ENCODE data around the gene DIP2C. TPM values are rescaled to one million over a fixed set of nuclear protein-coding genes. Genes with fewer than 3 reads are reported as not detected.
"Not testable (repeated sequence)": the region's sequence is repeated elsewhere in the genome, so short reads cannot be mapped to it uniquely, and the experiment has no call there.

Gene DIP2C
- total RNA-seq, 1 experiment from 2014 or later, result 4.9 TPM

DNA sequence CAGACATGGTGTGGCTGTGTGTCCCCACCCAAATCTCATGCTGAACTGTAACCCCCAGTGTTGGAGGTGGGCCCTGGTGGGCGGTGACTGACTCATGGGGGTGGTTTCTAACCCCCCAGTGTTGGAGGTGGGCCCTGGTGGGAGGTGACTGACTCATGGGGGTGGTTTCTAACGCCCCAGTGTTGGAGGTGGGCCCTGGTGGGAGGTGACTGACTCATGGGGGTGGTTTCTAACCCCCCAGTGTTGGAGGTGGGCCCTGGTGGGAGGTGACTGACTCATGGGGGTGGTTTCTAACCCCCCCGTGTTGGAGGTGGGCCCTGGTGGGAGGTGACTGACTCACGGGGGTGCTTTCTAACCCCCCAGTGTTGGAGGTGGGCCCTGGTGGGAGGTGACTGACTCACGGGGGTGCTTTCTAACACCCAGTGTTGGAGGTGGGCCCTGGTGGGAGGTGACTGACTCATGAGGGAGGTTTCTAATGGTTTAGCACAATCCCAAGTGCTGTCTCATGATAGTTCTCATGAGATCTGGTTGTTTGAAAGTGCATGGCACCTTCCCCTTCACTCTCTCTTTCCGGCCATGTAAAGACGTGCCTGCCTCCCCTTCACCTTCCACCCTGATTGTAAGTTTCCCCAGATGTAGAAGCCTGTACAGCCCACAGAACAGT lies 78.7 kb downstream of the DIP2C start:
- in situ Hi-C loops (cut with HindIII; ENCODE audit: low pct_unique_long_range_greater_than_20kb, low sequenced_read_pairs), result not testable (repeated sequence)
- peak; percentile 52 for DNase-seq (ENCODE audit: low read depth)

DNA sequence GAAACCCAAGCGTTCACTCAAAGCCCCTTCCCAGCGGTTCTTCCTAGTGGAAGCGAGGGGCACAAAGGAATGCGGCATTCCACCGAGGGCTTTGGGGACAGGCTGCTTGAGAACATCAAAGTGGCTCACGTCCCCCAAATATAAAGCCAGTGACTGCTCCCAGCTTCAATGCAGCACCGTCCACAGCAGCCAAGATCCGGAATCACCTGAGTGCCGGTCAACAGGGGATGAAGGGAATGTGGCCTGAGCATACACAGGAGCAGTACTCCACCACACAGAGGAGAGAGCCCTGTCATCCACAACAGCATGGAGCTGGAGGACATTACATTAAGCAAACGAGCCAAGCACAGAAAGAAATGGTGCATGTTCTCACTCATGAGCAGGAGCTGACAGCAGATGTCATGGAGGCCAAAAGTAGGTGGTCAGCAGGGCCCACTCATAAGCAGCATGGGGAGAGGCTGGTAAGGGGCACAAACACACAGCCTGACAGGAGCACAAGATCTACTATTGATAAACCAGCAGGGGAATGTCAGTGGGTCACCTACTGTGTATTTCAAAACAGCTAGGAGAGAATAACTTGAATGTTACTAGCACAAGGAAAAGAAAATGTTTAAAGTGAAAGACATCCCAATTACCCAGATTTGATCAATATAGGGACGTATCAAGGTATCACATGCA lies 79.5 kb downstream of the DIP2C start:
- in situ Hi-C loops (cut with HindIII; ENCODE audit: low pct_unique_long_range_greater_than_20kb, low sequenced_read_pairs), result no loop called here
- peak; percentile 14 for DNase-seq (ENCODE audit: low read depth)

DNA sequence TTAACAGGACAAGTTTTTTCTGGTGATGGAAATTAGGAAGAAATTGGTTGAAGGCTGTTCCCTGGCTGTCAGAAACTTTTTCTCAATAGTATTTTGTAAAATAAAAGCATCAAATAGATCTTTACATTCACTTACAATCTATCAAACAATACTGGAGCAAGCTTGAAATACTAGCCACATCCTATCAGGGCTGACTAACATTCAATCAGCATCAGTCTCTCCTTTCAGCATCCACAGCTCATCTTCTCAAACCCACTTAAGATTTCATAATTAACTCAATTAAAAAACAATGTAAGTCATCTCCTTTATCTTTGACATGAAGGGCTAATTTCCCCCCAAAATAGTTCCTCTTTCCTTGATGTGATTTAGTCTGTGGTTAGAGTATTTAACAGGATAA lies 80.2 kb downstream of the DIP2C start:
- in situ Hi-C loops (cut with HindIII; ENCODE audit: low pct_unique_long_range_greater_than_20kb, low sequenced_read_pairs), result no loop called here
- DNase-seq (ENCODE audit: low read depth), result no peak

DNA sequence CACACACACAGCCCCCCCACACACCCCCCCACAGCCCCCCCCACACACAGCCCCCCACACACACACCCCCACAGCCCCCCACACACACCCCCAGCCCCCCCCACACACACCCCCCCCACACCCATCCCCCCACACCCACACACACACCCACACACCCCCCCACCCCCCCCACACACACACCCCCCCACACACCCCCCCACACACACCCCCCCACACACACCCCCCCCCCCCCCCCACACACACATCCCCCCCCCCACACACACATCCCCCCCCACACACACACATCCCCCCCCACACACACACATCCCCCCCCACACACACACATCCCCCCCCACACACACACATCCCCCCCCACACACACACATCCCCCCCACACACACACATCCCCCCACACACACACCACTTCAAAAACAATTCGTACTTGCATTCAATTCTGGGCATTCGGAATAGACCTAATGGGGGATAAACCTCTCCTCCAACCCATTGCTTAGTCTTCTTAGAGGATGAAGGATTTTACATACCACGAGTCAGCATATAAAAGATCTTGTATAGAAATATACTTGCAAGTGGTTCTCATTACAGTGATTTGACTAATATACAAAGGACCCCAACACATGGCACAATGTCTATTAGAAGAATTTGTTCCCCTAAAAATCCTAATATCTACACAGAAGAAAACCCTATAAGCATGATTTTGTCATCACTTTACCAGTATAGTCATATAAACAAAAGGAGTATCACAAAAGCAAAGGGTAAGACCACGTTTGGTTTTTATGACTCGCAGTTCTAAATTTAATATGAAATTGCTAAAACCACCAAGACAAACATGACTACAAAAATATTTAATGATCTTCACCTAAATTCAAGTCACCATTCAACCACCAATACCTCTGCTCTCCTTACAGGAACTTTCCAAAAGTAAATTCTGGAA lies 80.9 kb downstream of the DIP2C start:
- in situ Hi-C loops (cut with HindIII; ENCODE audit: low pct_unique_long_range_greater_than_20kb, low sequenced_read_pairs), result no loop called here
- DNase-seq (ENCODE audit: low read depth), result peak; percentile 20

DNA sequence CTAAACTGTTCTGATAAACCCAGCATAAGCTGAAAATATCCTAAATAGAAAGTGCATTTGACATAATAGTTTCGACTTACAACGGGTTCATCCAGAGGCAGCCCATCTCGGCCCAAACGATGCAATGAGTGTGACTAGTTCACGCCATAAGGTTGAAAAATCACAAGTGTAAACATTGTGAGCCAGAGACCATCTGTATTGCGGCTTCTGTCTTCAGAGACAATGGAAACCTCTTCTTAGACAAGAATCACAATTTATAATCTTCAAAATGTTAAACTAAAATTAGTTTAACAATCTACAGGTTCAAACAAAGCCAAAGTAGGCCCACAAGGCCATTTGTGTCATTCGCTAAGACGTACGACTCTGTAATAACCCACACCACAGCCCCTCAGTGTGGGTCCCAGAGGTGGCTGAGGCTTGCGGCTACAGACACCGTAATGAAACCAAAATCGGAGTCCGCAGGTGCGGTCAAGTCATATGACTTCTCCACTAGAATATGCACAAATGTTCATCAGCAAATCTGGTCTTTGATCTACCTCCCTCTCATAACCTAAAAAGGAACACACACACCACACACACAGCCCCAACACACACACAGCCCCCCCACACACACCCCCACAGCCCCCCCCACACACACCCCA lies 81.8 kb downstream of the DIP2C start:
- in situ Hi-C loops (cut with HindIII; ENCODE audit: low pct_unique_long_range_greater_than_20kb, low sequenced_read_pairs), result no loop called here
- no peak for DNase-seq (ENCODE audit: low read depth)

DNA sequence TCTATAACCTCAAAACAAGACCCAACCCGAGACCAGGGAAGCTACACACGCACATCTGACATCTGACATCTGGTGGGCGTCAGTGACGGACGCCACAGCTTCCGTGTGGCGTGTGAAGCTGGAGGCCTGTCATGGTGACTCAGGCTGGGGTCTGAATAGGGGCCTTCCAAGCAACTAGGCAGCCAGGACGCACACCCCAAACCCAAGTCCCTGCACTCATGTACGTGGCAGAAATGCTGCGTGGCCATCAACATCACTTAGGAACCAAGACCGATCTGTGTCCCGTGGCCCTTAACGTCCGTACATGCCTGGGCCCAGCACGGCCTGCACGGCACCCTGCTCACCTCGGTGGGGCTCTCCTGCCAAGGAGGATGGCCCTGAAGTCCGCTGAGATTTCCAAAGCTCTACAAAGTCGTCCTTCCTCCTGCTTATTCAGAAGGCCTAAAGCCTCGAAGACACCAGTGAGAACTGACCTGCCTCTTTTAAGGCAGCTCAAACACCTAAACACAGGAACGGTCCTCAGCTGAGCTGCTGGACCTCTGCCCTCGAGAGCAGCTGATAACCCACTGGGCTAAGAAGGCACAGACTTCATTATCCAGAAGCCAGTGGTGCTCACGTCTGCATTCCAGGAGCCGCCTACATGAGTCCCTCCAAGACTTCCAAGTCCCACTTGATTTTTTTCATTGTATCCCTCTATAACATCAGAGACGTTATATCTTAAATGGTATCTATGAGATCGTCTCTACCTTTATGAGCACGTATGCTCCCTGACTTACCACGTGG lies 82.5 kb downstream of the DIP2C start:
- in situ Hi-C loops (cut with HindIII; ENCODE audit: low pct_unique_long_range_greater_than_20kb, low sequenced_read_pairs), result no loop called here
- DNase-seq (ENCODE audit: low read depth), result no peak

DNA sequence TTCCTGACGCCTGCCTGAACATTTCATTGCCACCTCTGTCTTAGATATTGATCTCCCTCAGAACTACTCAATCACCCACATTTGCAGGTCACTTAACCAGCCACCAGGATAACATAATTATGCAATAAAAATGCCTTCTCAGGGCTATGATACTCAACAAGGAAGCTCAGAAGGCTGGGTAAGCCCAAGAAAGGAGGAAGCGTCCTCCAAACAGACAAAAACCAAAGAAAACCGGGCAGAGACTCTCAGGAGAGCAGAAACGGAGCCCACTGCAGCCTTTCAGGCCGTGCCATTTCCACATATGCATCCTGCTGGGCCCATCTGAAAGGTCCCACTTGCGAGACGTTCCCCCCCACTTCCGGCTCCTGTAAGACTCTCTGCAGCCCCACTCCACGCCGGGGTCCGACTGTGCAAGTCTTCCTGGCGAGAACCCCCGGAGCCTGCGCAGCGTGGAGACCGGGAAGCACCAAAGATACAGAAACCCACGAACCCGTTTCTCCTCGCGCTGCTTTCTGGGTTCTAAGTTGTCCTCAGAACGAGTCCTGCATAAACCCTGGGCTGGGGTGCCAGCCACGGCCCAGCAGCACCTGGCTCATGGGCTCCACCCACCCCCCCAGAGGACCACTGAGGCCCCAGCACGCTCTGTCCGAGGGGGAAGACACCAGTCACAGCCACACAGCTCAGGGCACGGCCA lies 83.7 kb downstream of the DIP2C start:
- in situ Hi-C loops (cut with HindIII; ENCODE audit: low pct_unique_long_range_greater_than_20kb, low sequenced_read_pairs), result no loop called here
- no peak for DNase-seq (ENCODE audit: low read depth)

DNA sequence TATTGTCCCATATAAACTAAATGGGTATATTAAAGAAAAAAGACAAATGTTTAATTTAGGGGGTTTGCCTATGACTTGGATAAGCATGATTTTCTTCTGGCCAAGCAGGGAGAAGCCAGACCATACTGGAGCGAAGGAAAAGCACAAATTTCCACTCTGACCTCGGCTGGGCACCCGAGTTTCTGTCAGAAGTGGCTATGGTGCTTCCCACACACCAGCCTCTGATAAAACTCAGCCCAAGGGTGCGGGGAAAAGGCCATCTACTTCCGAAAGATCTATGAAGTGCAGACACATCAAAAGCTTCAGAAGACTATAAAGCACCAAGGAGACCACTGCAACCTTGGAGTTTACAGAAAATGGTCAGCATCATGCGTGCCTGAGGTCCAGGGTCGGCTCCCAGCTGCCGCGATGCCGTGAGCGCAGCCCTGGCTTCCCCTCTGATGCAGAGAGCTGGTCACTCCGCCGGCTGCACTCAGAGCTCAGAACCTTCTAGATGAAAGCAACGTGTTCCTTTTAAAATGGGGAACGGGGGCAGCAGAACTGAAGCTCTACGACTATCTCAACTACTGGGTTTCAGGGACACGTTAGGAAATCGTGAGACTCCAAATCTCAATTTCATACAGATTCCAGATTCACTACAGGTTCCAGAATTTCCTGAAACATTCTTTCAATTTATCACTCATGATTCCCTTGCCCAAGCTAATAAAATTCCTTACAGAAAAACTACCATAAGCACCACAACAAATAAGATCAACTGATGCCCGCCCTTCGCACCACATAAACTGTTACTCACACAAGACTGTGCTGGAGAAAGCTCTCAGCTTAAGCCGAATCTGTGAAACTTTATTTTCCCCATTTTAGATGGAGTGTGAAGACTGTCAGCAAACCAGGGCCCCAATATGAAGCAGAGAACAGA lies 84.5 kb downstream of the DIP2C start:
- in situ Hi-C loops (cut with HindIII; ENCODE audit: low pct_unique_long_range_greater_than_20kb, low sequenced_read_pairs), result no loop called here
- DNase-seq (ENCODE audit: low read depth), result no peak

DNA sequence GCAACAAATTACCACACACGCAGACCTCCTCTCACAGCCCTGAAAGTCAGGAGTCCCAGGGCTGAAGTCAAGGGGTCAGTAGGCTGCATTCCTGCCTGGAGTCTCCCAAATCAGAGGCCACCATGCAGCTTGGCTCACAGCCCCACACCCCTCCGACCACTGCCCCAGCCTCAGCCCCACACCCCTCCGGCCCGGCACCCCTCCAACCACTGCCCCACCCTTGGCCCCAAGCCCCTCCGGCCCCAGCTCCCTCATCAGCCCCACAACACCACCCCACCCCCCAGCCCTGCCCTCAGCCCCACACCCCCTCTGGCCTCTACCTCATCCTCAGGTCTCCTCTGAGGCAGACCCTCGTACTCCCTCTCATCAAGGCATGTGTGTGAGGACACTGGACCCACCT lies 85.7 kb downstream of the DIP2C start:
- in situ Hi-C loops (cut with HindIII; ENCODE audit: low pct_unique_long_range_greater_than_20kb, low sequenced_read_pairs), result no loop called here
- DNase-seq (ENCODE audit: low read depth), result no peak

DNA sequence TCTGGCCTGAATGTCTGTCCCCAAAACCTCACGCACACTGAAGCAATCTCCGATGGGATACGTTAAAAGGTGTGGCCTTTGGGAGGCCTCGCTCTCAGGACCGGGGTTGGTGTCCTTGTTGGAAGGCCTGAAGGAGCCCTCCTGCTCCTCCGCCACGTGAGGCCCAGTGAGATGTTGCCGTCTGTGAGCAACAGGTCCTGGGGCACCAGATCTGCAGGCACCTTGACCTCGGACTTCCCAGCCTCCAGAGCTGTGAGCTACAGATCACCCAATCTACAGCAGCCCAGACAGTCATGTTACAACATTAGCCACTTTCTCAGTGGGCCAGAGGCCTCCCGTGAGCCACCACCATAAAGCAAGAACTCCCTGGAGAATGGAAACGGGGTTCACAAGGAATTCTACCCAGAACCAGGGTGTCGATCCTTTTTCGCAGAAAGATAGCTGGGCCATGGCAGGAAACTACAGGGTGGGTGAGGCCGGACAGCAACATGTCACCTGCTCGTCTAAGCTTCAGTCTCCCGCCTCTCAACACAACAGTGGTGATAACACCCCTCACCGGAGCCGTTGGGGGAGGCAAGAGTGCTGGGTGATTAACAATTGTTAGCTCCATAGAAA lies 87.0 kb downstream of the DIP2C start:
- no peak for DNase-seq (ENCODE audit: low read depth)
- in situ Hi-C loops (cut with HindIII; ENCODE audit: low pct_unique_long_range_greater_than_20kb, low sequenced_read_pairs), result no loop called here

DNA sequence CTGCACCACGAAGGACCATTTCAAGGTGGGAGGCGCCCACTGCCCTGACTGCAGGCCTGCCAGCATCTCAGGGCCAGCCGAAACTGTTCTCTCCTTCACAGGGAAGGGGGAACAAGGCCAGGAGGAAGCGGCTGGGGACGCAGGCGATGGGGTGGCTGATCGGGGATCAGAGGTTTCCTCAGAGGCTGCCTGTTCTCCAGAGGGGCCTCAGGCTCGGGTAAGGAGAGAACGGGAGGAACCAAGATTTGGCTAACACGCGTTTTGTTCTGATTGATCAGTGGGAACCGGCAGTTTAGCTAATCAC lies 87.9 kb downstream of the DIP2C start:
- in situ Hi-C loops (cut with HindIII; ENCODE audit: low pct_unique_long_range_greater_than_20kb, low sequenced_read_pairs), result no loop called here
- DNase-seq (ENCODE audit: low read depth), result no peak

DNA sequence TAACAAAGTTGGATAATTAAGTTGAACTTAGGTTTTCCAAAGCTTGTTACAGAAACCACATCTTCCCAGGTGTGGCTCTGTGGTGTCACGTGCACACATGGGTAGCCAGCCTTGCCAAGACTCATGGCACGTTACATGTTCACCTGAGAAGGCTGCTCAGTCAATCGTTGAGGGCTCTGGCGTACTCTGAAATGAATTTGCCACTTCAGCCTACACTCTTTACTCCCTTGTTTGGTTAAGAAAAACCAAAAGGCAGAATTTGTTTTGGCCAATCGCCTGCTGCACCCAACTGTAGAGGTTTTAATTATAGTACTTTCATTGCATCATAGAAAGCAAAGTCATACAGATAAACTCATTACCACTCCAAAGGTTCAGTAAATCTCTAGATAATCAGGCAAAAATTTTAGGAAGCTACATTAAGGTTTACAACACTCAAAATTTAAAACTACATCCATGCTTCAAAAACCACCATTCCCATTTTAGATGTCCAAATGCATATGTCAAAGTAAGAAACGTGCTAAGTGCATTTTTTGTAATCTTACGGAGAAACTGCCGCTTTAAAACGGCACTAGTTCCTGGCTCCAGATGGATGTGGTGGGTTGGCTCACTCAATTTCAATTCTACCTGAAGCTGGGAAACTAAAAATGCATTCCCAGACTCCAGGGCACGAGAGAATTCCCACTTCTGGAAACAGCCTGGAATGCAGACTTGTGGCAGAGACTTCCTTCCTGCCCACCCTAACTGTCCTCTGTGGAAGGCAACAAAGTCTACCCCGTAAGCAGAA lies 88.4 kb downstream of the DIP2C start:
- in situ Hi-C loops (cut with HindIII; ENCODE audit: low pct_unique_long_range_greater_than_20kb, low sequenced_read_pairs), result no loop called here
- DNase-seq (ENCODE audit: low read depth), result peak; percentile 25

DNA sequence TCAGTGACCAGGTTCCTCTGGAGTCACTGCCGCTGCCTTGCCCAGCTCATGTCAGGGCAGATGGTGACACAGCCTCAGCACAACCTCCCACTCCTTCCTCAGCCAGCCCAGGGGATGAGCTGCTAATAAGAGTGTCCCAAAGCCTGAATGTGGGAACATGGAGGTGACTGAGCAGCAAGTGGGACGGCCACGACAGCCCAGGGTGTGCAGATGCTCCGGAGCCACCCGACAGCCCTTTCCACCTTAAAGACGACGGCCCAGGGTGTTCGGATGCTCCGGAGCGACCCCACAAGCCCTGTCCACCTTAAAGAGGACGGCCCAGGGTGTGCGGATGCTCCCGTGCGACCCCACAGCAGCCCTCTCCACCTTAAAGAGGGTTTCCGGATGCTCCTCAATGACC lies 89.2 kb downstream of the DIP2C start:
- no peak for DNase-seq (ENCODE audit: low read depth)
- in situ Hi-C loops (cut with HindIII; ENCODE audit: low pct_unique_long_range_greater_than_20kb, low sequenced_read_pairs), result no loop called here

DNA sequence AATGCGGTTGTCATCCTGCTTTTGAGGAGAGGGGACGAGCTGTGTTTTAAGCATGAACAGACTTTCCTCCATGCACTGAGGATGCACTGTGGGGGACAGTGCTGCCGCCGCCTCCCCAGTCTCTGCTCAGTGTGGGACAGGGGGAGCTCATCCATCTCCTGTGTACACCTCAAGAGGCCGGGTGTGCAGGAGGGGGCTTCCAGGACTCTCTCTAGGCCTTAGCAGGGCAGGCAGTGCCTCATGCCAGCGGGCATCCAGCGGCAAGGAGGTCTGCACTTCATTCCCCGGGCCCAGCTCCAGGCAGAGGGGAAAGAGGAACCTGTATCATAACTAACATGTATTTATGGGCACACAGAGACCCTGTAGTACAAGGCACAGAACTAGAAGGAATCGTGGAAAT lies 89.7 kb downstream of the DIP2C start:
- in situ Hi-C loops (cut with HindIII; ENCODE audit: low pct_unique_long_range_greater_than_20kb, low sequenced_read_pairs), result no loop called here
- DNase-seq (ENCODE audit: low read depth), result no peak

DNA sequence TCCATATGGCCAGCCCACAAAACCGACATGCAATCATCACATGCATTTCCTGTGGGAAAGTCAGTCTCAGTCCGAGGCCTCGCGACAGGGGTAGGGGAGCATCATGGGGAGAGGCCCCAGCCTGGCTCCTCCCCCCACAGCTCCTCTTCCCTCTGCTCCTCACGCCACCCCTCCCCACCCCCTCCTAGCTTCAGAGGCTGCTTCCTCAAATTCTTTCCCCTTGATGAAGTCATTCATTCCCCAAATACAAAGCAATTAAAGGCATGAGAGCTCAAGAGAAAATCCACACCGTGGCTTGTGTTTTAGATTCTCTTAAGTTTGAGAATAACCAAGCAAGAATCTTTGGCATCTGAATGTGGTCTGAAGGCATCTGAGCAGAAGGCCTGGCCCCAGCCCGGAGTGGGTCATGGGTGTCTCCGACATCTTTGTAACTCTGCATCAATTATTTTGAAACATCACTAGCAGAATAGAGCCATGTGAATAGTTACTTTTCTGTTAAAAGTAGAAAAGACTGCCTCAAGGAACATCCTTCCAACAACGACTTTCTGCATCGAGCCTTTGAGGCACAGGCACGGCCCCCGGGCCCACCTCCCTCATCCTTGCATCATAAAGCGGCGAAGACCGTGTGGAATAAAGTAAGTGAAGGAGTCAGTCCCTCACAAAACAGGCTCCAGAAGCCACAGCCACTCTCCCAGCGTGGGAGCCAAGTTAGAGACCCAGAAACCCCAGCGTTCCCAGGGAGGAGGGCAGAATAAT lies 90.9 kb downstream of the DIP2C start:
- in situ Hi-C loops (cut with HindIII; ENCODE audit: low pct_unique_long_range_greater_than_20kb, low sequenced_read_pairs), result no loop called here
- peak; percentile 74 for DNase-seq (ENCODE audit: low read depth)
